ENCODE results near the gene PSMB4. TPM values are rescaled to one million over a fixed set of nuclear protein-coding genes. Genes with fewer than 3 reads are reported as not detected.
"Not testable (repeated sequence)": the region's sequence is repeated elsewhere in the genome, so short reads cannot be mapped to it uniquely, and the experiment has no call there.

Gene PSMB4
- total RNA-seq (100 to 1,000 TPM; 184 to 219 (median 201) TPM), polyA plus RNA-seq (100 to 1,000 TPM; 320 to 371 (median 354) TPM)
- long read RNA-seq, donor 1, transcript PSMB4-202 (3 exons, 665 nt) = minor isoform, 11 of 237 reads
- long read RNA-seq, donor 1, transcript PSMB4-201 (7 exons, 964 nt) = major isoform, 82 of 237 reads
- long read RNA-seq, donor 1, transcript PSMB4-204 (2 exons, 2,067 nt) = minor isoform, 11 of 237 reads
- long read RNA-seq, donor 1, transcript PSMB4-206 (3 exons, 986 nt) = minor isoform, 8 of 237 reads
- long read RNA-seq, donor 1, partial matches to known transcripts = 121 of 237 reads
- long read RNA-seq, donor 1, other reads (novel, unspliced or antisense) = 0 of 237 reads
- long read RNA-seq, donor 2, transcript PSMB4-202 (3 exons, 665 nt) = minor isoform, 8 of 170 reads
- long read RNA-seq, donor 2, transcript PSMB4-204 (2 exons, 2,067 nt) = minor isoform, 7 of 170 reads
- long read RNA-seq, donor 2, transcript PSMB4-201 (7 exons, 964 nt) = major isoform, 49 of 170 reads
- long read RNA-seq, donor 2, partial matches to known transcripts = 95 of 170 reads
- long read RNA-seq, donor 2, other reads (novel, unspliced or antisense) = 6 of 170 reads

- Histone ChIP-seq H3K4me1 (peaks cover 10 to 29% (median 21%) of the 10 kb centered on the region in 6 donors), H3K27ac (peak within 1 kb of the TSS; percentile 82 to 94 (median 92)), H3K27me3 (replicated peaks in 1 of 7) (no peaks in the 10 kb centered on the region), H3K4me3 (peak within 1 kb of the TSS; percentile 67 to 97 (median 76)), H3K9me3 (no peaks in the 10 kb centered on the region), H3K36me3 (peaks cover 0 to 44% (median 31%) of the 10 kb centered on the region in 6 donors)
- peak; percentile 89 for DNase-seq
- intact Hi-C loops (cut with DNase I; ENCODE audit: low total_unique reads) = no loop called here
- TF ChIP-seq POLR2AphosphoS5 (IDR thresholded peaks at IDR 0.05) (peak; percentile 85 to 99 (median 86)), CTCF (IDR thresholded peaks at IDR 0.05 in 8 of 11, conservative IDR thresholded peaks at IDR 0.05 in 3 of 11) (peak in 7 of 11 experiments; percentile 15 to 53 (median 46)), POLR2A (IDR thresholded peaks at IDR 0.05) (peak in 1 of 3 donors; percentile 17)
- 0 to 1% (median 0%) methylated on average over 63 of the region's 63 CpGs for WGBS, 5 donors
Measured at GRCh38 chr1:151399324-151400171, at the start of gene PSMB4. Gene PSMB4 (plus strand): TSS chr1:151399573. CDS start chr1:151399588, 15 bp downstream.

- H3K9me3 ChIP-seq = peaks cover 0 to 18% (median 12%) of the 10 kb centered on the region in 8 donors
- WGBS, 5 donors = 82 to 97% (median 94%) methylated on average over 9 of the region's 9 CpGs
- intact Hi-C loops (cut with DNase I; ENCODE audit: low total_unique reads) = not testable (repeated sequence)
Measured at GRCh38 chr1:151350323-151350722, 49.0 kb upstream of the PSMB4 start.

GRCh38 chr1:151352021-151352718 lies 47.2 kb upstream of the PSMB4 start:
- WGBS, 5 donors = 89 to 98% (median 93%) methylated on average over 6 of the region's 6 CpGs
- Histone ChIP-seq H3K36me3 (no peaks in the 10 kb centered on the region), H3K27ac (no peak overlapping the region), H3K4me3 (no peak overlapping the region), H3K4me1 (peaks cover 6 to 10% (median 9%) of the 10 kb centered on the region in 6 donors), H3K27me3 (replicated peaks in 1 of 7) (no peaks in the 10 kb centered on the region), H3K9me3 (peaks cover 0 to 18% (median 12%) of the 10 kb centered on the region in 8 donors)
- intact Hi-C loops (cut with DNase I; ENCODE audit: low total_unique reads) = no loop called here
- TF ChIP-seq POLR2A (IDR thresholded peaks at IDR 0.05) = no peak
- no peak for TF ChIP-seq CTCF (IDR thresholded peaks at IDR 0.05 in 8 of 11, conservative IDR thresholded peaks at IDR 0.05 in 3 of 11)
- no peak for TF ChIP-seq POLR2AphosphoS5 (IDR thresholded peaks at IDR 0.05)
- DNase-seq = peak; percentile 10

More at GRCh38 chr1:151350323-151350722, 49.0 kb upstream of the PSMB4 start:
- peak; percentile 12 for DNase-seq
- H3K4me3 ChIP-seq; H3K27ac ChIP-seq; H3K27me3 ChIP-seq (replicated peaks in 1 of 7); H3K36me3 ChIP-seq: not testable (repeated sequence)
- H3K4me1 ChIP-seq = peaks cover 13 to 24% (median 22%) of the 10 kb centered on the region in 6 donors

GRCh38 chr1:151356696-151357095 lies 42.7 kb upstream of the PSMB4 start:
- Histone ChIP-seq H3K36me3 (no peaks in the 10 kb centered on the region), H3K27me3 (replicated peaks in 1 of 7) (no peaks in the 10 kb centered on the region), H3K9me3 (peaks cover 0 to 7% (median under 1%) of the 10 kb centered on the region in 8 donors), H3K4me1 (no peaks in the 10 kb centered on the region), H3K4me3 (no peak overlapping the region), H3K27ac (no peak overlapping the region)
- 59 to 80% (median 76%) methylated on average over 2 of the region's 2 CpGs for WGBS, 5 donors
- TF ChIP-seq POLR2A (IDR thresholded peaks at IDR 0.05) (no peak), POLR2AphosphoS5 (IDR thresholded peaks at IDR 0.05) (no peak), CTCF (IDR thresholded peaks at IDR 0.05 in 8 of 11, conservative IDR thresholded peaks at IDR 0.05 in 3 of 11) (no peak)
- DNase-seq = no peak
- intact Hi-C loops (cut with DNase I; ENCODE audit: low total_unique reads) = no loop called here

Data from spleen (tissue), 13 donors.